DMS 273 (cell line): ENCODE data around the gene RNU7-1.

Source experiments
- DNase-seq: peaks from one replicate; lab custom pipeline; 2025; ENCODE audit not compliant: unreplicated experiment; lab: John Stamatoyannopoulos, UW

RNU7-1 gene

GRCh38 chr12:6952121-6952862 is 8.7 kb downstream of the RNU7-1 start:
- no peak for DNase-seq

GRCh38 chr12:6952863-6953441 is 9.3 kb downstream of the RNU7-1 start:
- no peak for DNase-seq

GRCh38 chr12:6953442-6954315 is 10.1 kb downstream of the RNU7-1 start:
- no peak for DNase-seq

GRCh38 chr12:6954316-6955107 is 10.9 kb downstream of the RNU7-1 start:
- DNase-seq: no peak

- no peak for DNase-seq
Observed at GRCh38 chr12:6955108-6956020, 11.7 kb downstream of the RNU7-1 start.

GRCh38 chr12:6956021-6956727 is 12.6 kb downstream of the RNU7-1 start:
- DNase-seq: no peak

GRCh38 chr12:6957151-6957701 is 13.6 kb downstream of the RNU7-1 start:
- no peak for DNase-seq

- DNase-seq: no peak
Observed at GRCh38 chr12:6957741-6958608, 14.4 kb downstream of the RNU7-1 start.

- DNase-seq: no peak
Observed at GRCh38 chr12:6958609-6959057, 15.0 kb downstream of the RNU7-1 start.

GRCh38 chr12:6959058-6959804 is 15.6 kb downstream of the RNU7-1 start:
- no peak for DNase-seq

- no peak for DNase-seq
Observed at GRCh38 chr12:6959805-6960592, 16.4 kb downstream of the RNU7-1 start.

GRCh38 chr12:6960593-6961277 is 17.1 kb downstream of the RNU7-1 start:
- DNase-seq: no peak

GRCh38 chr12:6961278-6961694 is 17.7 kb downstream of the RNU7-1 start:
- no peak for DNase-seq

- peak; percentile 66 for DNase-seq
Observed at GRCh38 chr12:6961695-6962284, 18.2 kb downstream of the RNU7-1 start.

GRCh38 chr12:6962285-6963015 is 18.8 kb downstream of the RNU7-1 start:
- no peak for DNase-seq
